GM23338 (cell line): ENCODE measurements around the gene TWIST2. TPM values are rescaled to one million over a fixed set of nuclear protein-coding genes. Genes with fewer than 3 reads are reported as not detected.

Experiments used
- ATAC-seq: fragments of 200-7000 bp; cut with Tn5 transposase; 3 replicates; pipeline ENCODE4 v1.9.1; 2020
- DNase-seq: peaks from one replicate; pipeline ENCODE4 v3.0.0-alpha.2; 2015; ENCODE audit warnings: low spot score
- H2AFZ ChIP-seq: fragments of 200-600 bp; sonication (generic); 2 replicates; pipeline ENCODE4 v1.8.0; 2016; ENCODE audit warnings: antibody characterized with exemption, mild to moderate bottlenecking, moderate library complexity
- H3F3A ChIP-seq: fragments of 200-600 bp; sonication (generic); replicated peaks from 2 replicates; pipeline ENCODE4 v1.8.0; 2017; ENCODE audit warnings: antibody characterized with exemption, mixed run types, low read depth
- H3K27ac ChIP-seq: fragments of 200-600 bp; sonication (generic); 2 replicates; pipeline ENCODE4 v1.6.1; 2016; ENCODE audit warnings: low read depth
- H3K27me3 ChIP-seq: fragments of 200-600 bp; sonication (generic); 2 replicates; pipeline ENCODE4 v1.8.0; 2016; ENCODE audit warnings: mild to moderate bottlenecking, mixed run types, moderate library complexity; ENCODE audit not compliant: insufficient read depth
- H3K36me3 ChIP-seq: fragments of 200-600 bp; sonication (generic); 2 replicates; pipeline ENCODE4 v1.8.0; 2016; ENCODE audit warnings: mild to moderate bottlenecking; ENCODE audit not compliant: insufficient read depth
- H3K4me1 ChIP-seq: fragments of 200-600 bp; sonication (generic); 2 replicates; pipeline ENCODE4 v1.8.0; 2016; ENCODE audit warnings: mild to moderate bottlenecking, moderate library complexity; ENCODE audit not compliant: insufficient read depth
- H3K4me2 ChIP-seq: fragments of 200-600 bp; sonication (generic); 2 replicates; pipeline ENCODE4 v1.7.1; 2017; ENCODE audit warnings: mixed run types
- H3K4me3 ChIP-seq: fragments of 200-600 bp; sonication (generic); 2 replicates; pipeline ENCODE4 v1.6.1; 2016; ENCODE audit warnings: mixed run types
- H3K79me2 ChIP-seq: fragments of 200-600 bp; sonication (generic); replicated peaks from 2 replicates; pipeline ENCODE4 v1.8.0; 2017; ENCODE audit warnings: mild to moderate bottlenecking; ENCODE audit not compliant: insufficient read depth
- H3K9me2 ChIP-seq: fragments of 200-600 bp; sonication (generic); 2 replicates; pipeline ENCODE4 v1.8.0; 2017; ENCODE audit not compliant: insufficient read depth
- H4K20me1 ChIP-seq: fragments of 200-600 bp; sonication (generic); replicated peaks from 2 replicates; pipeline ENCODE4 v1.8.0; 2017; ENCODE audit warnings: mild to moderate bottlenecking; ENCODE audit not compliant: insufficient read depth
- H3K27ac Mint-ChIP-seq: 2 replicates; pipeline ENCODE4 v1.8.0; 2020; ENCODE audit warnings: inconsistent platforms, mild to moderate bottlenecking, moderate library complexity, mixed read lengths
- H3K27me3 Mint-ChIP-seq: 3 replicates; pipeline ENCODE4 v1.8.0; 2022; ENCODE audit warnings: low read depth, mild to moderate bottlenecking, moderate library complexity, mixed read lengths, inconsistent platforms; ENCODE audit not compliant: insufficient read depth, poor library complexity
- H3K36me3 Mint-ChIP-seq: 3 replicates; pipeline ENCODE4 v1.8.0; 2021; ENCODE audit warnings: low read depth, mild to moderate bottlenecking, inconsistent platforms, moderate library complexity, mixed read lengths
- H3K4me1 Mint-ChIP-seq: 3 replicates; pipeline ENCODE4 v1.8.0; 2020; ENCODE audit warnings: mild to moderate bottlenecking, inconsistent platforms, mixed read lengths
- H3K4me3 Mint-ChIP-seq: 3 replicates; pipeline ENCODE4 v1.8.0; 2021; ENCODE audit warnings: moderate library complexity, mild to moderate bottlenecking, inconsistent platforms, mixed read lengths
- H3K9me3 Mint-ChIP-seq: 3 replicates; pipeline ENCODE4 v1.8.0; 2020; ENCODE audit warnings: moderate library complexity, mild to moderate bottlenecking, inconsistent platforms, mixed read lengths
- CREB1 ChIP-seq: fragments of 250-450 bp; sonication (Bioruptor Pico); IDR thresholded peaks from 2 replicates; pipeline ENCODE4 v1.5.0; 2020; ENCODE audit warnings: low read depth, mild to moderate bottlenecking, moderate library complexity
- EZH2 ChIP-seq: fragments of 200-600 bp; sonication (generic); IDR thresholded peaks from one replicate; pipeline ENCODE4 v1.8.0; 2017; ENCODE audit warnings: antibody characterized with exemption, mild to moderate bottlenecking, low read depth; ENCODE audit not compliant: unreplicated experiment
- EZH2phosphoT487 ChIP-seq: fragments of 200-600 bp; sonication (generic); IDR thresholded peaks from one replicate; pipeline ENCODE4 v1.8.1; 2018; ENCODE audit warnings: antibody characterized with exemption; ENCODE audit not compliant: unreplicated experiment
- POLR2AphosphoS5 ChIP-seq: IDR thresholded peaks from 2 replicates; pipeline ENCODE4 v1.6.1; 2016; ENCODE audit warnings: antibody characterized with exemption, low read depth
- ZNF331 ChIP-seq: fragments of 250-450 bp; sonication (Bioruptor Pico); IDR thresholded peaks from 2 replicates; pipeline ENCODE4 v1.5.0; 2020; ENCODE audit warnings: low read depth, mild to moderate bottlenecking, moderate library complexity
- polyA plus RNA-seq: library from polyadenylated mRNA; unstranded; fragments of >200 nt; fragmentation: Nextera tagmentation; extraction: Ambion mirVana; gene quantifications from 2 replicates; pipeline ENCODE4 v1.2.1, GENCODE V29; 2016
- total RNA-seq: library from RNA; depleted of rRNA; stranded (reverse); fragments of >200 nt; shearing (Covaris generic); gene quantifications from 2 replicates; pipeline ENCODE4 v1.2.3, GENCODE V29; 2014
- TF ChIP-seq, protein P1 (sequence below): fragments of 250-450 bp; sonication (Bioruptor Pico); IDR thresholded peaks from 2 replicates; pipeline ENCODE4 v1.5.0; 2020; ENCODE audit warnings: mild to moderate bottlenecking, moderate library complexity
- TF ChIP-seq, protein P2 (sequence below): IDR thresholded peaks from 2 replicates; pipeline ENCODE4 v1.6.1; 2016; ENCODE audit warnings: antibody characterized with exemption
- TF ChIP-seq, protein P3 (sequence below): IDR thresholded peaks from one replicate; pipeline ENCODE4 v1.6.1; 2018; ENCODE audit warnings: antibody characterized with exemption; ENCODE audit not compliant: unreplicated experiment

The TWIST2 gene
- total and polyA plus RNA-seq, 2 experiments from 2014 or later, result 7.0 to 12.5 TPM

DNA sequence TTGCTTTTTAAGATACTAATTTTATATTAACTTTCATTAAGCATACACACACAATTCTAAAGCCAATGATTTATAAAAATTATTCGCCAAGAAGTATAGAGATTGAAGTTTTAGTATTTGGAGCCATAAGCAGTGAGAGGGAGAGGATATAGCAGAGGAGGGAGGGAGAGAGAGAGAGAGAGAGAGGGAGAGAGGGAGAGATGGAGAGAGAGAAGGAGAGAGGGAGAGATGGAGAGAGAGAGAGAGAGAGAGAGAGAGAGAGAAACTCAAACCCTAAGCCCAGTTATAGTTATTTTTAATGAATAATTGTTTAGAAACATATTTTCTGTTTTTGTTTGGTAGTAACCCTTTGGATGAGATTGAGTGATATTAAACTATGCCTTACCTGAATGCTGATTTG, 5.3 kb downstream of the TWIST2 start (continued):
- TF ChIP-seq, protein P1, sequence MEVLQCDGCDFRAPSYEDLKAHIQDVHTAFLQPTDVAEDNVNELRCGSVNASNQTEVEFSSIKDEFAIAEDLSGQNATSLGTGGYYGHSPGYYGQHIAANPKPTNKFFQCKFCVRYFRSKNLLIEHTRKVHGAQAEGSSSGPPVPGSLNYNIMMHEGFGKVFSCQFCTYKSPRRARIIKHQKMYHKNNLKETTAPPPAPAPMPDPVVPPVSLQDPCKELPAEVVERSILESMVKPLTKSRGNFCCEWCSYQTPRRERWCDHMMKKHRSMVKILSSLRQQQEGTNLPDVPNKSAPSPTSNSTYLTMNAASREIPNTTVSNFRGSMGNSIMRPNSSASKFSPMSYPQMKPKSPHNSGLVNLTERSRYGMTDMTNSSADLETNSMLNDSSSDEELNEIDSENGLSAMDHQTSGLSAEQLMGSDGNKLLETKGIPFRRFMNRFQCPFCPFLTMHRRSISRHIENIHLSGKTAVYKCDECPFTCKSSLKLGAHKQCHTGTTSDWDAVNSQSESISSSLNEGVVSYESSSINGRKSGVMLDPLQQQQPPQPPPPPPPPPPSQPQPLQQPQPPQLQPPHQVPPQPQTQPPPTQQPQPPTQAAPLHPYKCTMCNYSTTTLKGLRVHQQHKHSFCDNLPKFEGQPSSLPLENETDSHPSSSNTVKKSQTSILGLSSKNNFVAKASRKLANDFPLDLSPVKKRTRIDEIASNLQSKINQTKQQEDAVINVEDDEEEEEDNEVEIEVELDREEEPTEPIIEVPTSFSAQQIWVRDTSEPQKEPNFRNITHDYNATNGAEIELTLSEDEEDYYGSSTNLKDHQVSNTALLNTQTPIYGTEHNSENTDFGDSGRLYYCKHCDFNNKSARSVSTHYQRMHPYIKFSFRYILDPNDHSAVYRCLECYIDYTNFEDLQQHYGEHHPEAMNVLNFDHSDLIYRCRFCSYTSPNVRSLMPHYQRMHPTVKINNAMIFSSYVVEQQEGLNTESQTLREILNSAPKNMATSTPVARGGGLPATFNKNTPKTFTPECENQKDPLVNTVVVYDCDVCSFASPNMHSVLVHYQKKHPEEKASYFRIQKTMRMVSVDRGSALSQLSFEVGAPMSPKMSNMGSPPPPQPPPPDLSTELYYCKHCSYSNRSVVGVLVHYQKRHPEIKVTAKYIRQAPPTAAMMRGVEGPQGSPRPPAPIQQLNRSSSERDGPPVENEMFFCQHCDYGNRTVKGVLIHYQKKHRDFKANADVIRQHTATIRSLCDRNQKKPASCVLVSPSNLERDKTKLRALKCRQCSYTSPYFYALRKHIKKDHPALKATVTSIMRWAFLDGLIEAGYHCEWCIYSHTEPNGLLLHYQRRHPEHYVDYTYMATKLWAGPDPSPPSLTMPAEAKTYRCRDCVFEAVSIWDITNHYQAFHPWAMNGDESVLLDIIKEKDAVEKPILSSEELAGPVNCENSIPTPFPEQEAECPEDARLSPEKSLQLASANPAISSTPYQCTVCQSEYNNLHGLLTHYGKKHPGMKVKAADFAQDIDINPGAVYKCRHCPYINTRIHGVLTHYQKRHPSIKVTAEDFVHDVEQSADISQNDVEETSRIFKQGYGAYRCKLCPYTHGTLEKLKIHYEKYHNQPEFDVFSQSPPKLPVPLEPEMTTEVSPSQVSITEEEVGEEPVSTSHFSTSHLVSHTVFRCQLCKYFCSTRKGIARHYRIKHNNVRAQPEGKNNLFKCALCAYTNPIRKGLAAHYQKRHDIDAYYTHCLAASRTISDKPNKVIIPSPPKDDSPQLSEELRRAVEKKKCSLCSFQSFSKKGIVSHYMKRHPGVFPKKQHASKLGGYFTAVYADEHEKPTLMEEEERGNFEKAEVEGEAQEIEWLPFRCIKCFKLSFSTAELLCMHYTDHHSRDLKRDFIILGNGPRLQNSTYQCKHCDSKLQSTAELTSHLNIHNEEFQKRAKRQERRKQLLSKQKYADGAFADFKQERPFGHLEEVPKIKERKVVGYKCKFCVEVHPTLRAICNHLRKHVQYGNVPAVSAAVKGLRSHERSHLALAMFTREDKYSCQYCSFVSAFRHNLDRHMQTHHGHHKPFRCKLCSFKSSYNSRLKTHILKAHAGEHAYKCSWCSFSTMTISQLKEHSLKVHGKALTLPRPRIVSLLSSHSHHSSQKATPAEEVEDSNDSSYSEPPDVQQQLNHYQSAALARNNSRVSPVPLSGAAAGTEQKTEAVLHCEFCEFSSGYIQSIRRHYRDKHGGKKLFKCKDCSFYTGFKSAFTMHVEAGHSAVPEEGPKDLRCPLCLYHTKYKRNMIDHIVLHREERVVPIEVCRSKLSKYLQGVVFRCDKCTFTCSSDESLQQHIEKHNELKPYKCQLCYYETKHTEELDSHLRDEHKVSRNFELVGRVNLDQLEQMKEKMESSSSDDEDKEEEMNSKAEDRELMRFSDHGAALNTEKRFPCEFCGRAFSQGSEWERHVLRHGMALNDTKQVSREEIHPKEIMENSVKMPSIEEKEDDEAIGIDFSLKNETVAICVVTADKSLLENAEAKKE (CRISPR knock-in tag), result no peak
- TF ChIP-seq POLR2AphosphoS5, result no peak
- TF ChIP-seq EZH2phosphoT487, result no peak
- no peak for TF ChIP-seq ZNF331 (CRISPR knock-in tag)
- no peak for TF ChIP-seq CREB1
- TF ChIP-seq, protein P2, sequence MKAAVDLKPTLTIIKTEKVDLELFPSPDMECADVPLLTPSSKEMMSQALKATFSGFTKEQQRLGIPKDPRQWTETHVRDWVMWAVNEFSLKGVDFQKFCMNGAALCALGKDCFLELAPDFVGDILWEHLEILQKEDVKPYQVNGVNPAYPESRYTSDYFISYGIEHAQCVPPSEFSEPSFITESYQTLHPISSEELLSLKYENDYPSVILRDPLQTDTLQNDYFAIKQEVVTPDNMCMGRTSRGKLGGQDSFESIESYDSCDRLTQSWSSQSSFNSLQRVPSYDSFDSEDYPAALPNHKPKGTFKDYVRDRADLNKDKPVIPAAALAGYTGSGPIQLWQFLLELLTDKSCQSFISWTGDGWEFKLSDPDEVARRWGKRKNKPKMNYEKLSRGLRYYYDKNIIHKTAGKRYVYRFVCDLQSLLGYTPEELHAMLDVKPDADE, result no peak
- no peak for TF ChIP-seq EZH2

DNA sequence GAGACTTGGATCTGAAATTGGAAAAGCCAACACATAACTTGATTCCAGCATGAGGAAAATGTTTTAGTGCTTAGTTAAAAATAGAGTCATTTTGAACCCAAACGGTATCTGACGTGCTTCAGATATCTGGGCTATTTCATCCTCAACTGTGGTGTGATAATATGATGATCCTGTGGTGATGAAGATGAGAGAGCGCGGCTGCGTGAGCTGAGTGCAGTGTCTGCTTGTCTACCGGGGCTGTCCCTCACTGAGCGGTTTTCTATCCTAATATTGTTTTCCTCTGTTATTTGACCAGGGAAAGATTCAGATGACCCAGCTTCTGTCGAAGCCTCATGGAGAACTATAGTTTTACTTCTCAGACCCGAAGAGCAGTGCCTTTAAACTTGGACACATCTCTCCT, 5.8 kb downstream of the TWIST2 start:
- Mint-ChIP-seq H3K27ac (no peak overlapping the region), H3K36me3 (no peaks in the 10 kb centered on the region), H3K4me1 (peaks cover 16% of the 10 kb centered on the region), H3K4me3 (no peak overlapping the region), H3K9me3 (no peaks in the 10 kb centered on the region), H3K27me3 (peaks cover 29% of the 10 kb centered on the region)
- Histone ChIP-seq H3K27ac (no peak overlapping the region), H3K4me3 (no peak overlapping the region), H3K36me3 (no peaks in the 10 kb centered on the region), H3K4me2 (no peak overlapping the region), H3F3A (no peaks in the 10 kb centered on the region), H2AFZ (no peak overlapping the region), H3K79me2 (peaks cover 4% of the 10 kb centered on the region), H3K4me1 (peaks cover 12% of the 10 kb centered on the region), H3K27me3 (peaks cover 38% of the 10 kb centered on the region), H4K20me1 (peaks cover 19% of the 10 kb centered on the region), H3K9me2 (no peaks in the 10 kb centered on the region)
- no peak for DNase-seq
- no peak for ATAC-seq
- TF ChIP-seq, protein P3, sequence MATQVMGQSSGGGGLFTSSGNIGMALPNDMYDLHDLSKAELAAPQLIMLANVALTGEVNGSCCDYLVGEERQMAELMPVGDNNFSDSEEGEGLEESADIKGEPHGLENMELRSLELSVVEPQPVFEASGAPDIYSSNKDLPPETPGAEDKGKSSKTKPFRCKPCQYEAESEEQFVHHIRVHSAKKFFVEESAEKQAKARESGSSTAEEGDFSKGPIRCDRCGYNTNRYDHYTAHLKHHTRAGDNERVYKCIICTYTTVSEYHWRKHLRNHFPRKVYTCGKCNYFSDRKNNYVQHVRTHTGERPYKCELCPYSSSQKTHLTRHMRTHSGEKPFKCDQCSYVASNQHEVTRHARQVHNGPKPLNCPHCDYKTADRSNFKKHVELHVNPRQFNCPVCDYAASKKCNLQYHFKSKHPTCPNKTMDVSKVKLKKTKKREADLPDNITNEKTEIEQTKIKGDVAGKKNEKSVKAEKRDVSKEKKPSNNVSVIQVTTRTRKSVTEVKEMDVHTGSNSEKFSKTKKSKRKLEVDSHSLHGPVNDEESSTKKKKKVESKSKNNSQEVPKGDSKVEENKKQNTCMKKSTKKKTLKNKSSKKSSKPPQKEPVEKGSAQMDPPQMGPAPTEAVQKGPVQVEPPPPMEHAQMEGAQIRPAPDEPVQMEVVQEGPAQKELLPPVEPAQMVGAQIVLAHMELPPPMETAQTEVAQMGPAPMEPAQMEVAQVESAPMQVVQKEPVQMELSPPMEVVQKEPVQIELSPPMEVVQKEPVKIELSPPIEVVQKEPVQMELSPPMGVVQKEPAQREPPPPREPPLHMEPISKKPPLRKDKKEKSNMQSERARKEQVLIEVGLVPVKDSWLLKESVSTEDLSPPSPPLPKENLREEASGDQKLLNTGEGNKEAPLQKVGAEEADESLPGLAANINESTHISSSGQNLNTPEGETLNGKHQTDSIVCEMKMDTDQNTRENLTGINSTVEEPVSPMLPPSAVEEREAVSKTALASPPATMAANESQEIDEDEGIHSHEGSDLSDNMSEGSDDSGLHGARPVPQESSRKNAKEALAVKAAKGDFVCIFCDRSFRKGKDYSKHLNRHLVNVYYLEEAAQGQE, result no peak
- TF ChIP-seq EZH2, result no peak
